Esophagus squamous epithelium (tissue), 5 donors: ENCODE data around the gene AGL. TPM values are rescaled to one million over a fixed set of nuclear protein-coding genes. Genes with fewer than 3 reads are reported as not detected.

Experiments
- DNase-seq: peaks from one replicate; lab custom pipeline; 2025; lab: John Stamatoyannopoulos, UW
- H3K27ac ChIP-seq, 4 donors: fragments of 200-600 bp; sonication (generic); one replicate each; pipeline ENCODE4 v1.5.1; 2016 to 2019; ENCODE audit warnings: mild to moderate bottlenecking in 1 of 4
- H3K27me3 ChIP-seq, 4 donors: fragments of 200-600 bp; sonication (generic); 1 replicate in 3 of 4; 2 replicates in 1 of 4; pipeline versions ENCODE4 v1.5.1 to v1.6.0; 2017 to 2021; ENCODE audit warnings: antibody characterized with exemption in 1 of 4
- H3K36me3 ChIP-seq, 3 donors: fragments of 200-600 bp; sonication (generic); one replicate each; pipeline ENCODE4 v1.5.1; 2016 to 2019
- H3K4me1 ChIP-seq, 3 donors: fragments of 200-600 bp; sonication (generic); one replicate each; pipeline ENCODE4 v1.5.1; 2017 to 2019
- H3K4me3 ChIP-seq, 4 donors: fragments of 200-600 bp; sonication (generic); 1 replicate in 3 of 4; 2 replicates in 1 of 4; pipeline ENCODE4 v1.5.1; 2016 to 2019; ENCODE audit warnings: mild to moderate bottlenecking in 2 of 4, moderate library complexity in 1 of 4
- H3K9me3 ChIP-seq, 3 donors: fragments of 200-600 bp; sonication (generic); one replicate each; pipeline ENCODE4 v1.5.1; 2016 to 2019
- CTCF ChIP-seq, 6 experiments: fragments of 450-650 bp in 4 of 6; fragments of 200-600 bp in 2 of 6; sonication (generic) in 2 of 6; IDR thresholded peaks; one replicate each; pipeline ENCODE4 v1.5.1; 2016 to 2019; ENCODE audit warnings: antibody characterized with exemption in 6 of 6, mild to moderate bottlenecking in 4 of 6, moderate library complexity in 4 of 6
- POLR2A ChIP-seq, 4 donors: fragments of 450-650 bp; IDR thresholded peaks; one replicate each; pipeline ENCODE4 v1.6.1; 2017; ENCODE audit warnings: antibody characterized with exemption in 4 of 4, mild to moderate bottlenecking in 4 of 4, moderate library complexity in 3 of 4
- WGBS, 2 donors: methylation state at CpG; one replicate each; pipeline ENCODE4 v1.1.5; 2018; 5-methylcytosine and 5-hydroxymethylcytosine counted together
- intact Hi-C: fragments of 100-400 bp; cut with DNase I; formaldehyde crosslinking; loops from one replicate; pipeline ENCODE4 v1.15.0; 2022
- total RNA-seq, 4 donors: library from RNA; depleted of rRNA; stranded (reverse); fragments of >200 nt; gene quantifications; one replicate each; pipeline ENCODE4 v1.1.0, GENCODE V29; 2016
- donor health status: DM: yes; HTN: yes; CAD: no.

AGL gene
- total RNA-seq, 4 donors from 2014 or later: 12.3 to 43.5 (median 20.6) TPM

DNA sequence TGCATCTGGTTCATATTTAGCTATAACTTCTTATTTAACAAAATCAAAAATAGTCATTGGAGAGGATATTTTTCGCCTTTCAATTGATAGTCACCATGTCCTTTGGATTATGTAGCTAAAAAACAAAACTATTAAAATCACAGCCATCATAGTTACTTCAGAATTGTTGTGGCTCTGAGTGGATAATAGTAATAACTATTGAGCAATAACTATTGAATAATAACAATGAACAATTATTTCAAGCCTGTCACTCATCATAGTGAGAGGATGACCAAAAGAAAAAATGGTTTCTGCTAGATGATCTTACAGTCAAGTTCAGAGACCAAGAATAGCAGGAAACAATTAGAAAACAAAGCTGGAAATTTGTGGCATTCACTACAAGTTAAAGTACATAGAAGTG lies 38.4 kb upstream of the AGL start:
- no peaks in the 10 kb centered on the region for H3K9me3 ChIP-seq
- intact Hi-C loops: loop anchor here (10.0 kb wide), 1 partner anchor 323 kb away; the partner anchor contains the start of genes SASS6 and TRMT13
- H3K27me3 ChIP-seq: no peaks in the 10 kb centered on the region
- H3K4me3 ChIP-seq: no peak overlapping the region
- DNase-seq: no peak
- WGBS, 2 donors: 91 to 97% methylated on average over 1 of the region's 1 CpG
- no peaks in the 10 kb centered on the region for H3K36me3 ChIP-seq
- TF ChIP-seq CTCF (IDR thresholded peaks at IDR 0.05) (no peak), POLR2A (IDR thresholded peaks at IDR 0.05) (no peak)
- H3K27ac ChIP-seq: no peak overlapping the region
- peaks cover 0 to 16% (median 3%) of the 10 kb centered on the region in 3 donors for H3K4me1 ChIP-seq

GRCh38 chr1:99814373-99814900 lies 35.7 kb upstream of the AGL start:
- Histone ChIP-seq H3K36me3 (no peaks in the 10 kb centered on the region), H3K4me3 (no peak overlapping the region), H3K4me1 (peaks cover 0 to 7% (median 0%) of the 10 kb centered on the region in 3 donors), H3K9me3 (no peaks in the 10 kb centered on the region), H3K27ac (no peak overlapping the region), H3K27me3 (no peaks in the 10 kb centered on the region)
- intact Hi-C loops: loop anchor here (10.0 kb wide), 1 partner anchor 320 kb away; the partner anchor contains the start of genes SASS6 and TRMT13
- 47 to 48% methylated on average over 3 of the region's 3 CpGs for WGBS, 2 donors
- no peak for DNase-seq
- TF ChIP-seq CTCF (IDR thresholded peaks at IDR 0.05) (no peak), POLR2A (IDR thresholded peaks at IDR 0.05) (no peak)

GRCh38 chr1:99816656-99817055 lies 33.5 kb upstream of the AGL start:
- peaks cover 0 to 7% (median 0%) of the 10 kb centered on the region in 3 donors for H3K4me1 ChIP-seq
- intact Hi-C loops: loop anchor here (10.0 kb wide), 1 partner anchor 318 kb away; the partner anchor contains the start of genes SASS6 and TRMT13
- no peak overlapping the region for H3K27ac ChIP-seq
- H3K36me3 ChIP-seq: no peaks in the 10 kb centered on the region
- H3K27me3 ChIP-seq: no peaks in the 10 kb centered on the region
- no peak overlapping the region for H3K4me3 ChIP-seq
- TF ChIP-seq POLR2A (IDR thresholded peaks at IDR 0.05) (no peak), CTCF (IDR thresholded peaks at IDR 0.05) (no peak)
- no peaks in the 10 kb centered on the region for H3K9me3 ChIP-seq
- no peak for DNase-seq
- WGBS, 2 donors: 77 to 84% methylated on average over 8 of the region's 8 CpGs

DNA sequence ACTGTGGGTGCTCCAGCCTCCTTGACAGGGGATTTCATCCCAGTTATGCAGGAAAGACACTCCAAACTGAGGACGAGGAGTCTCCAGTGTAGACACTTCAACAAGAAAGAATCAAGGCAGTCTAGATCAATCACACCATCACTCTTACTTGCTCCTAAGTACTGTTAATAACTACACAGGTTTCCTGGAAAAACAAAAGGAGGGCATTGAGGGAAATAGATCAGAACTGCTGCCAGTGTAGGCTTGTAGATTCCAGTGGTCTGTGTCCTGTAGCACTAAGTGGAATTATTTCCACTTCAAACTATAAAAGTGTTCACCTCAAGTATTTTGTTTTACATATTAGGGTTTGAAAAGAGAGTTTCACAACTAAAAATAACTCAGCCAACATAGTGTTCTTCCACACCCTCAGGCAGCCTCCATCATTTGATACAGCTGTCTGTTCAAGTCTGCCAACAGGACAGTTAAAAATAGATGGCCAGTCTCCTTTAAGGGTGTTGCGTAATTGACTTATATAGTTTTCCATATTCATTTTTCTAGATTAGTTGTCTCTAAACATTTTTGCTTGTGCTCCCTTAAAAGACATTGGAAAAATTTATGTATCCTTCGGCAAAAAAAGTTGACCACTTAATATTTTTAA lies 32.0 kb upstream of the AGL start:
- no peaks in the 10 kb centered on the region for H3K36me3 ChIP-seq
- 80 to 88% methylated on average over 3 of the region's 3 CpGs for WGBS, 2 donors
- H3K27me3 ChIP-seq: no peaks in the 10 kb centered on the region
- no peak for DNase-seq
- H3K9me3 ChIP-seq: no peaks in the 10 kb centered on the region
- intact Hi-C loops: loop anchor here (10.0 kb wide), 1 partner anchor 317 kb away; the partner anchor contains the start of genes SASS6 and TRMT13
- TF ChIP-seq CTCF (IDR thresholded peaks at IDR 0.05) (no peak), POLR2A (IDR thresholded peaks at IDR 0.05) (no peak)
- no peak overlapping the region for H3K27ac ChIP-seq
- no peak overlapping the region for H3K4me3 ChIP-seq
- peaks cover 0 to 7% (median 0%) of the 10 kb centered on the region in 3 donors for H3K4me1 ChIP-seq

DNA sequence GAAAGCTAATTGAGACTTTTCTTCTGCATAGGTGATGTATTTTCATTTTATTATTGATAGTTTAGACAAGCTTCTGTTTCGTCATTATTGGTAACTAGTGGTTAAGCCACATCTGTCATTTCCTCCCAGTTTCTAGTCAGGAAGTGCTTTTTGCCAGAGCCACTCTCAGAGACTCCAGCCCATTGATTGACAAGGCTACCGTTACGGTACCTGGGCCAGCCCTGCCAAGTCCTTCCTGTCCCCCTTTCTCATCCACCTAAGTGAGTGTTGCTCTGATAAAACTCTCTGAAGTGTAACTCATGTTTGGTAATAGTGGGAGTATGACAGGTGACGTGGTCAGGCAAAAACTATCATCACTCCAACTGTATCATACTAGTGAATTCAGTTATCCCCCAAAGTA lies 29.6 kb upstream of the AGL start:
- Histone ChIP-seq H3K4me3 (no peak overlapping the region), H3K27me3 (no peaks in the 10 kb centered on the region), H3K4me1 (no peaks in the 10 kb centered on the region), H3K27ac (no peak overlapping the region), H3K36me3 (no peaks in the 10 kb centered on the region), H3K9me3 (no peaks in the 10 kb centered on the region)
- no peak for DNase-seq
- intact Hi-C loops: no loop called here
- TF ChIP-seq POLR2A (IDR thresholded peaks at IDR 0.05) (no peak), CTCF (IDR thresholded peaks at IDR 0.05) (no peak)
- 30 to 44% methylated on average over 4 of the region's 4 CpGs for WGBS, 2 donors
